ENCODE data around the gene COL20A1.

COL20A1 gene

GRCh38 chr20:63310265-63310991 is 17.4 kb downstream of the COL20A1 start:
- DNase-seq: peak in 2 of 3 experiments; percentile 22 to 34

DNA sequence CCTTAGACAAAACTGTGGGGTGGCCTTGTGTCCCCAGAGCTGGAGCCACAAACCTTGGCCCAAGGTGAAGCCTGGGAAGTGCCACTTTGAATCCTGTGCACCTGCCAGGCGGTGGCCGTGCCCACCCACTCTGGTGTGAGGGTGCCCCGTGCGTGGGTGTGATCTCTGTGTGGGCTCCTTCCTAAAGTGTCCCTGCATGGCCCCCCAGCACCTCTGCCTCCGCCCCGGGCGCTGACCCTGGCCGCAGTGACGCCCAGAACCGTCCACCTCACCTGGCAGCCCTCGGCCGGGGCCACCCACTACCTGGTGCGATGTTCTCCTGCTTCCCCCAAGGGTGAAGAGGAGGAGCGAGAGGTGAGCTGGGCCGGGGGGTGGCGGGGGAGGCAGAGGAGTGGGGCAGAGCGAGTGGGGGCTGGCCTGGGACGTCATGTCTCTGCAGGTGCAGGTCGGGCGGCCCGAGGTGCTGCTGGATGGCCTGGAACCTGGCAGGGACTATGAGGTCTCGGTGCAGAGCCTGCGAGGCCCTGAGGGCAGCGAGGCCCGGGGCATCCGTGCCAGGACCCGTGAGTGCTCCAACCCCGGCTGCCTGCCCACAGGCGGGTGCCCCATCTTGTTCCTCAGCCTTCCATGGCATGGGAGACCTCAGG is 18.3 kb downstream of the COL20A1 start:
- DNase-seq: no peak

DNA sequence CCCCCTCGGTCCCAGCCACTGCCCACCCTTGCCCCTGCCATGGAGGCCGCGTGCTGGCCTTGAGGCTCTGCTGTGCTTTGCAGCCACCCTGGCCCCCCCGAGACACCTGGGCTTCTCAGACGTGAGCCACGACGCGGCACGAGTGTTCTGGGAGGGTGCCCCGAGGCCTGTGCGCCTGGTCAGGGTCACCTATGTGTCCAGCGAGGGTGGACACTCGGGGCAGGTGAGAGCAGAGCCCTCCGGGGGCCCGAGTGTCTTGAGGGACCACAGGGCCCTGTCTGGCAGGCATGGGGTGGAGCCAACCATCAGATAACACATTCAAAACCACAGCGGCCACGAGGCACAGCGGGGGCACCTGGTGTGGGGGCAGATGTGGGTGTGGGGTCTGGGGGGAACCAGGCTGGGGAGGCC is 18.9 kb downstream of the COL20A1 start:
- no peak for DNase-seq

- DNase-seq: no peak
Observed at GRCh38 chr20:63312273-63312672, 19.3 kb downstream of the COL20A1 start.

- no peak for DNase-seq
Observed at GRCh38 chr20:63312690-63313348, 19.8 kb downstream of the COL20A1 start.

DNA sequence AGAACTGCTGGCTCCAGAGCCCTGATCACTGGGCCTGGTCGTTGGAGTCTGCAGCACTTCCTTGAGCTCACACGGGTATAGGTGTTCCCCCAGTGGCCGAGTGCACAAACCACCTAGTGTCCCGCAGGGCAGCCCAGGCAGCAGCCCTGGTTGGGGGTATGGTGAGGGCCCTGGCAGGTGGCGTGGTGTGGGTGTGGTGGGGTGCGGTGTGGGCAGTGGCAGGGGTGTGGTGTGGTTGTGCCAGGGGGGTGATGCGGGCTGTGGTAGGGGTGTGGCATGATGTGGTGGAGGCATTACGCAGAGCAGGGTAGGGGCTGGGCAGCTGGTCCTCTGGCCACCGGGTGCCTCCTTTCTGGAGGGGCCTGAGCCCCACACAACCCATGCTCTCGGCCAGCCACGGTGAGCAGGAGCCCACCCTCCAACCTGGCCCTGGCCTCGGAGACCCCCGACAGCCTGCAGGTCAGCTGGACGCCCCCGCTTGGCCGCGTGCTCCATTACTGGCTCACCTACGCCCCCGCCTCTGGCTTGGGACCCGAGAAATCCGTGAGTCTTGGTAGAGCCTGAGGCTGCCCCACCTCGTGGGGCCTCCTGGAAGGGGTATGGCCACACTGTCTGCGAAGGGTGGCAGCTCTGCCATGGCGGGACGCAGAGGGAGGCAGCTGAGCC is 20.5 kb downstream of the COL20A1 start:
- no peak for DNase-seq

DNA sequence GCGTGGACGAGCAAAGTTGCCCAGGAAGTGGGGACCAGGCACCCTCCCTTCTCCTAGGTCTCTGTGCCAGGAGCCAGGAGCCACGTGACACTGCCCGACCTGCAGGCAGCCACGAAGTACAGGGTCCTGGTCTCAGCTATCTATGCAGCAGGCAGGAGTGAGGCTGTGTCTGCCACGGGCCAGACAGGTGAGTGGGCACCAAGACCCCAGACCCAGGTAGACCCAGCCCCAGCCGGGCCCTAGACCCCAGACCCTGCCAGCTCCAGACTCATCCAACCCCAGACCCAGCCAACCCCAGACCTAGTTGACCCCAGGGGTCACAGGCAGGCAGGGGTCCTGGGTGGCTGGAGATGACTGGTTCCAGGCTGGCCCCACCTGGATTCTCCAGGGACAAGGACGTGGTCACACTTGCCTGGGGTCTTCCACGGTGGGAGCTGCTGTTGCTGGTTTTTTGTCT is 21.1 kb downstream of the COL20A1 start:
- no peak for DNase-seq

DNA sequence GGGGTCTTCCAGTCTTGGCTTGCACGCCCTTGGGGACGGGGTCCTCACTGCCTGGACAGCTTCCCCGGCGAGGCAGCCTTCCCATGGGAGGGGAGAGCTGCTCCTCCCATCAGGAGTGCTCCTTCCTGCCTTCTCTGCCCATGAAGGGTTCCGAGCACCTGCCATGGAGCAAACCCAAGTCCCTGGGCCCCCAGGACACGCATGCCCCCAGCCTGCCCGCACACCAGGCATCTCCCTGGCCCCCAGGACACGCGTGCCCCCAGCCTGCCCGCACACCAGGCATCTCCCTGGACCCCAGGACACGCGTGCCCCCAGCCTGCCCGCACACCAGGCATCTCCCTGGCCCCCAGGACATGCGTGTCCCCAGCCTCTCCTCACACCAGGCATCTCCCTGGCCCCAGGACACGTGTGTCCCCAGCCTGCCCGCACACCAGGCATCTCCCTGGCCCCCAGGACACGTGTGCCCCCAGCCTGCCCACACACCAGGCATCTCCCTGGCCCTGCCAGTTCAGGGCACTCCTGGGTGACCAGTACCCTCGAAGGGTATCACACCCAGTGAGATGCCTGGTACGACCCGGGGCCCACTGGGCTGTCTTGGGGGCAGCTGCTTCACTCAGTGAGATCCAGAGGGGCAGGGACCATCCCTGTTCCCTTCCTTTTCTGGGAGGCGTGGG is 21.7 kb downstream of the COL20A1 start:
- no peak for DNase-seq

DNA sequence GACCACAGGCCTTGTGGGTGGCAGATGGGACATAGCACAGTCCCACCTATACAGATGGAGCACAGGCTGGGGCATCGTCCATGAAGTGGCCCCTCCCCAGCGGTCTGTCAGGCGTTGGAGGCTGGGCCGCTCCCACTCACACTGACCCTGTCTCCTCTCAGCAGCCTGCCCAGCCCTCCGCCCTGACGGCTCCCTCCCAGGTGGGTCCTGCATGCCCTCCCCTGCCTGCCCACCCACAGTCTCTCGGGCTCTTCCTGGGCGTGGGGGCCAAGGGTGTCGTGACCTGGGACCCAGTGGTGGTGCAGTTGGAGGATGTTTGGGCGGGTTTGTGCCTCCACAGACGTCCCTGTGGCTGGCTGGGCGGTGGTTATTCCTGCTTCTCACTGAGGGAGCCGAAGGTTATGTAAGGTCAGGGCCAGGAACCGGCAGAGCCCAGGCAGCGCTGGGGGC is 22.3 kb downstream of the COL20A1 start:
- no peak for DNase-seq

DNA sequence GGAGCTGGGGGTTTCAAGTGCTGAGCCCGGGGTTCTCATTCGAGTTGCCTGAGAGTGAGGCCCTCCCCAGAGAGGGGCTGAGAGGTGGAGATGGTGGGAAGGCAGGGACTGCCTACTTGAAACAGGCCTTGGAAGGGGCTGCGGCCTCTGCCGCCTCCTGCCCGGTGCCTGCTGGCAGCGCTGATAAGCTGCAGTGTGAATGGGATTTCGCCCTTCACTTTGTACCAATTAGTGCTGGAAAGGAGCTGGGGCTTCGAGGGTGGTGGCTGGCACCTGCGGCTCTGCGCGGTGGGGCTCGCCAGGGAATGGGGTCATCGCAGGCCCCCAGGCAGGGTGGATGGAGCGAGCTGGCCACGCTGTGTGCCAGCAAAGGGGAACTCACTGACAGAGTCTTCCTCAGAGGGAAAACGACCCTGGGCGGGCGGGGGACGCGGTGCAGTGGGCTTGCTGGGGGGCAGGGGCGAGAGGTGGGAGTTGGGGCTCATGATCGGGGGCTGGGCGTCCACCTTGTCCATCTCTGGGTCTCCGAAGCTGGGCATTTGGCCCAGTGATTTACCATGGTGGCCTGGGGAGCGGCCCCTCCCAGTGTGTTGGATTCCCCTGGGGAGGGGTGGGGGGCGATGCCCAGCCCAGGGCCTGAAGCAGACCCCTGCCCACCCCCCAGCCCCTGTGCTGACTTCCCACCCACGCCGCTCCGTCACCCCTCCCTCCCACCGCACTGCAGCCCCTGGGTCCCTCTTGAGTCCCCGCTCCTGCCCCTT is 22.9 kb downstream of the COL20A1 start:
- DNase-seq: no peak

- no peak for DNase-seq
Observed at GRCh38 chr20:63316502-63316921, 23.5 kb downstream of the COL20A1 start.

DNA sequence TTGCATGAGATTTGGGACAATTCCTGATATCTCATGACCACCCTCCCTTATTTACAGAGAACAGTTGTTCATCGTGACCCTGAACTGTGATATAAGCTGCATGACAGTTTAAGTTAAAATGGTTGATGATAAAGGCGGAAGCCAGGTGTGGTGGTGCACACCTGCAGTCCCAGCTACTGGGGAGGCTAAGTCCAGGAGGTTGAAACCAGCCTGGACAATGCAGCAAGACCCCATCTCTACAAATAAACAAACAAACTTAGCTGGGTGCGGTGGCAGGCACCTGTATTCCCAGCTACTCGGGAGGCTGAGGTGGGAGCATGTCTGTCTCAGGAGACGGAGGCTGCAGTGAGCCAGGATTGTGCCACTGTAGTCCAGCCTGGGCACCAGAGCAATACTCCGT is 24.1 kb downstream of the COL20A1 start:
- DNase-seq: no peak

- peak in 1 of 3 experiments; percentile 20 for DNase-seq
Observed at GRCh38 chr20:63317601-63318291, 24.8 kb downstream of the COL20A1 start.

- DNase-seq: no peak
Observed at GRCh38 chr20:63318391-63319163, 25.6 kb downstream of the COL20A1 start.

DNA sequence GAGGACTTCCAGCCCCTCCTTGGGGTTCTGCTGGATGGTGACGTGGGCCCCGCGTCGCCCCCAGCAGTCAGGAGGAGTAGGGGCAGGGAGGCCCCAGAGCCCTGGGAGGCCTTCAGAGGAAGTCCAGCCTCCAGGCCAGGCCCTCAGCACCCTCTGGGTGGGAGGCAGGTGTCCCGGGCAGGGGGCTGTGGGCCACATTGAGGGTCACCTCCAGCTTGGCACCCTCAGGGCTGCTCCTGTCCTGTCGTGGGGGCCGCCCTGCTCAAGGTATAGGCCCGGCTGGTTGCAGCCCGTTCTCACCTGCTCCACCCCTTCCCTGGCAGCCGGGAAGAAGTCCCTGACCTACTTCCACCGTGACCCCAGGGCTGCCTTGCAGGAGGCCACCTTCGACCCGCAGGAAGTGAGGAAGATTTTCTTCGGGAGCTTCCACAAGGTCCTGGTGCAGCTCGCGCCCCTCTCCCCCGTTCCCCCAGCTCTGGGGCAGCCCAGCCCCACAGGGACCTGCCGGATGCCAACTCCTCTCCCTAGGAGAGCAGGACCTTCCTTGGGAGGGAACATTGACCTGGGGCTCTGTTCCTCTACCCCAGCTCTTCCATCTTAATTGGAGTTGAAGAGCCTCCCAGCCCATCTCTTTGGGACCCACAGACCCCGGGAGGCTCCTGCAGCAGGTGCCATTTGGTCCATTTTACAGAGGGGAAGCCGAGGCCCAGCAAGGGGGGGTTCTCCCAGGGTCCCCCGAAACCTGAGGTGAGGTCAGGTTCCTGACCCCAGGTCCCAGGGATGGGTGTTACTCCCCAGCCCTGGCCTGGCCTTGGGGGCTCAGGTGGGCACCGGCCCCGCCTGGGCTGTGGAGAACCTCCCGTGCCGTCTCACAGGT is 26.4 kb downstream of the COL20A1 start:
- no peak for DNase-seq

DNA sequence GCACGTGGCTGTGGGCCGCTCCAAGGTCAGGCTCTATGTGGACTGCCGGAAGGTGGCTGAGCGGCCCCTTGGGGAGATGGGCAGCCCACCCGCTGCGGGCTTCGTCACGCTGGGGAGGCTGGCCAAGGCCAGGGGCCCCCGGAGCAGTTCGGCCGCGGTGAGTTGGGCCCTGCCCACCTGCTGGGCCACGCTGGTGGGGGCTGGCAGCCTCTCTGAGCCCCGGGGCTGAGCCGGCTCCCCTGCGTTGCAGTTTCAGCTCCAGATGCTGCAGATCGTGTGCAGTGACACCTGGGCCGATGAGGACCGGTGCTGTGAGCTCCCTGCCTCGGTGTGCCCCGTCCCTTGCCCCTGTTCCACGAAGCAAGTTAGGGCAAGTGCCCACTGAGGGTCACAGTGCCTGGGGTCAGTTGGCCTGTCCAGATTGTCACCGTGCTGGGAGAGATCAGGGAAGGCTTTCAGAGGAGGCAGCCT is 27.1 kb downstream of the COL20A1 start:
- no peak for DNase-seq

DNA sequence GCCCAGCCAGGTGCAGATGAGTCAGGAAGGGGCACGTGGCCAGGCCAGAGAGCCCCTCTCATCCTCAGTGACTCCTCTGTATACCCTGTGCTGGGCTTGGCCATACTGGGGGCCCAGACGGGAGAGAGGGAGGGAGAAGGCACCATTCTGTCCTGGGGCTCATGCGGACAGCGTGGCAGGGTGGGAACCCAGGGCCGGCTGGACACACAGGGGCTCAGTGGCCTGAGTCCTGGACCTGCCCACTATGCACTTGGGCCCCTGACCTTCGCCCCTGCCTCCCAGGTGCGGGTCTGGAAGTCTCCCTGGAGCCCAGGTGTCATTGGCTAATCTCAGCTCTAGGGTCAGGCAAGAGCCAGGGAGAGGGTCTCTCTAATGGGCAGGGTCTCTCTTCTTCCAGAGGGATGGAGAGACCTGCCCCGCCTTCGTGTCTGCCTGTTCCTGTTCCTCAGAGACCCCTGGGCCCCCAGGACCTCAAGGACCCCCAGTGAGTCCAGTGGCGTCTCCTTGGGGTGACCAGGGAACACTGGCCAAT is 27.7 kb downstream of the COL20A1 start:
- no peak for DNase-seq

DNA sequence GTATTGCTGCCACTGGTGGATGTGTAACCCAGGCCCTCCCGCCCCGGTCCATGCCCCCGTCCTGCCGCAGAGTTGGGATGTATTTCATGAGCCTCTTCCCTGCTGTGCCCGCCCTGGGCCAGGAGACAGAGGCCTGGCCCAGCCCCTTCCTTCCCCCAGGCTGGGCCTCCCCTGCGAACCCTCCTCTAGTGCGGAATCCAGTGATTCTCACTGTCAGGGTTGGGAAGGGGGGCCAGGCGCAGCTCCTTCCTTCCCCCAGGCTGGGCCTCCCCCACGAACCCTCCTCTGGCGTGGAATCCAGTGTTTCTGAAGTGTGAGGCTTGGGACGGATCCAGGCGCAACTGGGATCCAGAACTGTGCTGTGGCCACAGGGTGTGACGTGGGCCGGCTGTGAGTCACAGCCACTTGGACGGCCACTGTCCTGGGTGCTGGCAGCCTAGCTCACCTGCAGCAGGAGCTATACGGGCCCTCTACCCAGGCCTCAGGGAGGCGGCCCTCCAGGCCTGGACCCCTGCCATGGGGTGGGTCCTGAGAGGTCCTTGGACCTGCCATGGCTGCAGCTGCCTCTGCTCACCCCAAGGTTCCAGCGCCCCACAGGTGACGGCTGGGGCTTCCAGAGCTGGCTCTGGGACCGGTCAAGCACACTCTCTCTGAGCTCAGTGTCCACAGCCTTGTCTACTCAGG is 28.3 kb downstream of the COL20A1 start:
- no peak for DNase-seq
